Astrocyte of the hippocampus (primary cell): ENCODE data around the gene DET1.
"Not testable (repeated sequence)": the region's sequence is repeated elsewhere in the genome, so short reads cannot be mapped to it uniquely, and the experiment has no call there.

ENCODE experiments used
- DNase-seq: peaks from one replicate; pipeline ENCODE4 v3.0.0; 2011; ENCODE audit warnings: low read depth, low spot score

The DET1 gene

DNA sequence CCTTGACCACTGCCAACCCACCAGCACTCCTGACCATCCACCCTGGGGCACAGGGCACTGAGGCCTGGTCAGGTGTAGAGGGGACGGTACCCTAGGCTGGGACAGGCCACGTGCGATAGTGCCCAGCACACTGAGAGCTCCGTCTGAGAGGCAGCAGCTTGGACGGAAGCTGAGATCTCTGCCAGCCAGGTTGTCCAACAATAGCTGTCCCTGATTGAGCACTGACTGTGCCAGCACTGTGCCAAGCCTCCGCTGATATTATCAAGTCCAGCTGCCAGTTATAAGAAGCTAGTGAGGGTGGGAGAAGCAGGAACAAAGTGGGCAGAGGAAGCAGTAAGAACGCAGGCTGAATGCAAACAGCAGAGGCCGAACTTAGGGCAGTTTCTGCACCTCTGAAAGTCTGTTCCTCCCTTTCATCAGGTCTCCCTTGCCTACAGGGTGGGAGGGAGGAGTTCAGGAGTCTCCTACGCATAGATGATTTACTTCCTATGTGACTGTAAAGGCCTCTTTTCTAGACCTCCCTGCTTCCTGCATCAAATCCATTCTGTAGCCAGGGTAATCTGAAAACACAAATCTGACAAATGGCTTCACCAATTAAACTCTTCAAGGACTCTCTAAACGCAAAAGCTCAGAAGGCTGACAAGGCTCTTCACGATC lies 49.2 kb downstream of the DET1 start:
- DNase-seq, result no peak

- DNase-seq, result no peak
Measured at GRCh38 chr15:88493844-88494243, 52.6 kb downstream of the DET1 start.

- no peak for DNase-seq
Measured at GRCh38 chr15:88491158-88491557, 55.3 kb downstream of the DET1 start.

GRCh38 chr15:88490036-88490435 lies 56.4 kb downstream of the DET1 start:
- DNase-seq, result no peak

DNA sequence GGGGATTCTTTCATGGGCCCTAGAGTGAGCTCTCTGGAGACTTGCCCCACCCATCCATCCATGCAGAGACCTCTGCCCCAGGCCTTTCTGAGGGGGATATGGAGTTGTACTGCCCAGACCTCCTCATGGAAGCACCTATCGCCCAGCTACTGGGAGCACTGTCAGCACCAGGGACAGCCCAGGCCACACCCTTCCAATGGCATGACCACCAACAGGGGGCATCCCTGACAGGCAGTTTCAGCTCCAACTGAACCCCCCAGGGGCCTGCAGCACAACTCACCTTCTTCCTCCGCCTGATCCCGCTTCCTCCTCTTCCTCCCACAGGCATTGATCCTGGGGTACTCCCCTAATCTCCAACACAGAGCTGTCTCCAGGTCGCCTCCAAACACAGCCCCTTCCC lies 57.2 kb downstream of the DET1 start:
- DNase-seq, result no peak

DNA sequence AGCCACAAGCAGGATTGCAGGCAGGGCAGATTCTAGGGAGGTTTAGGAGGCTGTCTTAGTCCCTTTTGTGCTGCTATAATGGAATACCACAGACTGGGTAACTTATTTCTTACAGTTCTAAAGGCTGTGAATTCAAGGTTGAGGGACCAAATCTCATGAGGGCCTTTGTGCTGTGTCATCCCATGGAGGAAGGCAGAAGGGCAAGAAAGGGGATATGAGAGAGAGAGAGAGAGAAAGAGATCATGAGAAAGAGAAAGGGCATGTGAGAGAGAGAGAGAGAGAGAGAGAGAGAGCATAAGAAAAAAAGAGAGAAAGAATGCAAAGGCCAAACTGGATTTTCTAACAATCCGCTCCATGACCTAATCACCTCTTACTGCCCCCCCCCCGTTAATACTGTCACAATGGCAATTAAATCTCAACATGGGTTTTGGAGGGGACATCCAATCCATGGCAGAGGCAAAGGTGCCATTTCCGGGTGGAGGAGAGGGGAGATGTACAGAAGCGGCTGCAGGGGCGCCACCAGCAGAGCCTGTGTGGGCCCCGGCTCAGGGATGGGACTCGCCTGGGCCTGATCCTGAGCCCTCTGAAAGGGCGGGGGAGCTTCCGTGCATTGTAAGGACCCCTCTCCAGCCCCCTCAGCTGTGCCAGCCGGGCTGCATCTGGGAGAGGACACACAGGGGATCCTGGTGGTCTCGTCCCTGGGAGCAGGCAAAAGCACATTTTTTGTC lies 58.5 kb downstream of the DET1 start:
- no peak for DNase-seq

DNA sequence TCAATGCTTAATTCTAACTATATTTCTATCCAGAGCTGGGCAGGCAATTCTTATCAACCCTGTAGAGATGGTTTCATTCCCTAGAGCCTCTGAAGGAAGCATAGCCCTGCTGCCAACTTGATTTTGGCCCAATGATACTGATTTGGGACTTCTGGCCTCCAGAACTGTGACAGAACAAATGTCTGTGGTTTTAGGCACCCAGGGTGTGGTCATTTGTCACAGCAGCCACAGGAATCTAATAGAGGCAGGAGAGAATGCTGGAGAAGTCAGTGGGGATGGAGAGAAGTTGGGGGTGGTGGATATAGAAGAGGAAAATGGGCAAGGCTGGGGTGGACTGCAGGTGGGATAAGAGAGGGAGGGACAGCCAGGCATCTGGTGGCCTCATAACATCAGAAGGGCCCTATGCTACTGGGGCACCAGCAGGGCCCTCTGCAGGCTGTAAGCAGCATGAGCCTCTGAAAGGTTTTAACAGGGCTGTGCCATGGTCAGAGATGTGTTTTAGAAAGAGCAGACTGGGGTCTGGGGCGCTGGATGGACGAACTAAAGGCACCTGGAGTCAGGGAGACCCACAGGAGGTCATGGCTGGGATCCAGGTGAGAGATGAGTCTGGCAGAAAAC lies 59.2 kb downstream of the DET1 start:
- peak; percentile 11 for DNase-seq

- peak; percentile 34 for DNase-seq
Measured at GRCh38 chr15:88484682-88485331, 61.7 kb downstream of the DET1 start.

DNA sequence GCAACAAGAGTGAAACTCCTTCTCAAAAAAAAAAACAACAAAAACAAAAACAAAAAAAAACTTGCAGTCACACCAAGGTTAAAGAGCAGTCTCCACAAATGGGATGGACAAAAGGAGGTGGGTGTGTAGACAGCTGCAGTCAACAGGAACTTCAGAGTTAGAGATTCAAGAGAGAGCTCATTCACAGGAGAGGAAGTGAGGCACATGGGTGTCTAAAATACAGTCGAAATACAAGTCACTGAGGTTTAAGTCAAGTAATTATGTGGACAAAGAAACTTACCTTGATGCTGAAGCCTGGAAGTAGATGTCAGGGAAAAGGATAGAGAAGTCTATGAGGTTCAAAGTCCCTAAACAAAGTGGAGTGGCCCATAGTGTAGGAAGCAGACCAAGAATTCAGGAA lies 64.2 kb downstream of the DET1 start:
- DNase-seq, result no peak

DNA sequence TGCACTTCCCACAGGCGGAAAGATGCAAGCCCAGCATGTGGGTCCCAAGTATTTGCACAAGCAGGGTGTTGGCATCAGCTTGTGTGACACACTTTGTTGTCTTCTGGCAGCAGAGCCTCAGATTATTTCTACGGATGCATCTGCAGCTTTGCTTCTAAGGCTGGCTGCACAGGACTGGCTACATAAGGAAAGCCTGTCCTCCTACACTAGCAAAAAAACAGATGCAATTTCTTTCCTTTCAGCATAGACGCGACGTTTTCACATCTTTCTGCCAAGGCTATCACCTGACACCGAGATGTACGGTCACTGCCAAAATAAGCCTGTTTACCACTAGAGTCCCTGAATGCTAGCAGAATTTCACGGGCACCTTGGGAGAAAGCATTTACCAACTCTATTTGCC lies 65.5 kb downstream of the DET1 start:
- DNase-seq, result no peak

DNA sequence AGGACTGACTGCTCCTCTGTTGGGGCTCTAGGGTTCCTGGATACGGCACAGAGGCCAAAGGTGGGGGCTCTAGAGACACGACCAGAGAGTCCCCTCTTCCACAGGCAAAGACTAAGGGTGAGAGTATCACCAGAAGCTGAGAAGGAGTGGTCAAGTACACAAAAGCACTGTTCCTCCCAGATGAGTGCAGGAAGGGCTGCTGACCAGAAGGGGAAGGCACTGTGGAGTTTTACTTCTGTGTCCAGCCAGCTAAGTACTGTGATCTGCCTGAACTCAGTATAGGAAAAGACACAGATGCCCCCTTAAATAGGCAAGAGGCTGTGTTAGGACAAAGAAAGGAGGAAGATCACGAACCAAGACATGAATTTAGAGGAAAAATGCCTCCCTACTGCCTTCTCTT lies 67.3 kb downstream of the DET1 start:
- DNase-seq, result no peak

DNA sequence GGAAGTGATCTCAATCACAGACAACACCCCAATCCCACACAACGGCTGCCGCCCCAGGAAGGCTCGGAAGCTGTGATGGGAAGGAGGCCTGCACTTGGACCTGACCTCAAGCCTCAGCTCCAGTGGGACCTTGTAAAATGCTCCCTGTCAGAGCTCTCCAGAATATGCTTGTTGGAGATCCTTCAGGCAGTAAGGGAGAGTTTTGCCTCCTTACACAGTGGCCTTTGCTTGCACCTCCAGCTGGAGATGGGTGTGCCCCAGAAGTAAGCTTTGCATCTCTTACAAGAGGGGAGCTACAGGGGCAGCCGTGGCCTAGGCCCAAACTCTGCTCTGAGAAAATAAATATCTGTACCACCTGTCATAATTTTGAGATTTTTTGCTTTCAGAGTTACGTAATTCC lies 68.6 kb downstream of the DET1 start:
- DNase-seq, result no peak

DNA sequence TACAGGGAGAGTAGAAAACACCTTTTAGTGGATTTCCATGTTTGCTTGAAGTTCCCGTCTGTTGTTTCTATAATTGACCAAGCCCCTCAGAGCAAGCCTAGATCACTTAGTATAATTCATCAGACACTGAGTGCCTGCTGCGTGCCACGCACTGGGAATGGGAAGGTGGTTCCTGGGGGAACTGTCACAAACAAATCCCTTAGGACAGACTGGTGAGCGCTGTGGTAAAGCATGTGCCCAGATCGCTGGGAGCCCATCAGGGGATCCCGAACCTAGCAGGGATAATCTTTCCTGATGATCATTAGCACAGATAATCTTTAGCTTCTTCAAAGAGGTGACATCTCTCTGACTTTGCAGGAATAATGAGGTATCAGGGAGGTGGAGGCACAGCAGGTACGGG lies 69.4 kb downstream of the DET1 start:
- no peak for DNase-seq

GRCh38 chr15:88476635-88477060 lies 69.8 kb downstream of the DET1 start:
- peak; percentile 65 for DNase-seq

DNA sequence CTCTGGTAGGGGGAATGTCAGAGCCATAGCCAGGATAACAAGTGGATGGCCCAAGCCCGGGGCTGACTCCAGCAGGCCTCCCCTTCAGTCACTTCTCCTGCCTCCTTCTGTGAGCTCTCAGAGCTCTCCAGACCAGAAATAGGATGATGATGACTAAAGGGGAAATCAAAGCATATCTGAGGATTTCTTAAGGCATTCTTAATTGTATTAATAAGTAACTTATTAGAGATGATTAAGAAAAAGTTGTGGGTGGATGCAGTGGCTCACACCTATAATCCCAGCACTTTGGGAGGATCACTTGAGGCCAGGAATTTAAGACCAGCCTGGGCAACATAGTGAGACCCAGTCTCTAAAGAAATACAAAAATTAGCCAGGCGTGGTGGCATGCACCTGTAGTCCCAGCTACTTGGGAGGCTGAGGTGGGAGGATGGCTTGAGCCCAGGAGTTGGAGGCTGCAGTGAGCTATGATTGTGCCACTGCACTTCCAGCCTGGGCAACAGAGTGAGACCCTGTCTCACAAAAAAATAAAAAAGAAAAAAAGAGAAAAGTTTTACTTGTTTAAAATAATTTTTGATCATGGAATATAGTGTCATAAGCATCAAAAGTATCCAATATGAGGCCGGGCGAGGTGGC lies 72.7 kb downstream of the DET1 start:
- not testable (repeated sequence) for DNase-seq

DNA sequence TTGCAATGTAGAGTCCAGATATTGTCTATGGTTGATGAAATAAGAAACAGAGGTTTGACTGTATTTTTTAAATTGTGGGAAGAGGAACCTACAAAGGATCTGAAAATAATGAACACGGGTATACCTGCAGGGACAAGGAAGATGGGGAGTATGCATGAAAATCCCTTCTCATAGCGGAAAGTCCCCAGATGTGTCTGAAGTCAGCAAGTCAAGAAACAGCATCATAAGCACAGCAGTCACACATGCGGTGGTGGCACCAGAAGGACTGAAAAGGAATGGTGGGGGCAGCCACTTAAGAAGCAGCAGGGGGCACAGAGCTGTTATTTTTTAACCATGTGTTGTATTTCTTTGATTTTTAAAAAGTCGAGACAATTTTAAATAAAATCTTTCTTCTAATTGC lies 74.3 kb downstream of the DET1 start:
- no peak for DNase-seq

GRCh38 chr15:88470625-88471372 lies 75.7 kb downstream of the DET1 start:
- no peak for DNase-seq

GRCh38 chr15:88469321-88469720 lies 77.2 kb downstream of the DET1 start:
- no peak for DNase-seq

- DNase-seq, result not testable (repeated sequence)
Measured at GRCh38 chr15:88468721-88469120, 77.8 kb downstream of the DET1 start.

- DNase-seq, result peak; percentile 37
Measured at GRCh38 chr15:88467935-88468528, 78.4 kb downstream of the DET1 start.
